ES-I3 (cell line): ENCODE measurements around the gene SS18.

Experiments used
- H3K36me3 ChIP-seq: 2 replicates; pipeline ENCODE4 v1.6.1; 2013; ENCODE audit warnings: mild to moderate bottlenecking, low read length, control low read depth, moderate library complexity; ENCODE audit not compliant: insufficient read depth
- H3K4me1 ChIP-seq: 2 replicates; pipeline ENCODE4 v1.6.1; 2013; ENCODE audit warnings: mild to moderate bottlenecking, control low read depth, low read length; ENCODE audit not compliant: insufficient read depth
- H3K9ac ChIP-seq: 2 replicates; pipeline ENCODE4 v1.6.1; 2013; ENCODE audit warnings: low read depth, mild to moderate bottlenecking, low read length, moderate library complexity
- H3K9me3 ChIP-seq: 2 replicates; pipeline ENCODE4 v1.6.1; 2013; ENCODE audit warnings: mild to moderate bottlenecking, low read length, moderate library complexity; ENCODE audit not compliant: control insufficient read depth, insufficient read depth

The SS18 gene

DNA sequence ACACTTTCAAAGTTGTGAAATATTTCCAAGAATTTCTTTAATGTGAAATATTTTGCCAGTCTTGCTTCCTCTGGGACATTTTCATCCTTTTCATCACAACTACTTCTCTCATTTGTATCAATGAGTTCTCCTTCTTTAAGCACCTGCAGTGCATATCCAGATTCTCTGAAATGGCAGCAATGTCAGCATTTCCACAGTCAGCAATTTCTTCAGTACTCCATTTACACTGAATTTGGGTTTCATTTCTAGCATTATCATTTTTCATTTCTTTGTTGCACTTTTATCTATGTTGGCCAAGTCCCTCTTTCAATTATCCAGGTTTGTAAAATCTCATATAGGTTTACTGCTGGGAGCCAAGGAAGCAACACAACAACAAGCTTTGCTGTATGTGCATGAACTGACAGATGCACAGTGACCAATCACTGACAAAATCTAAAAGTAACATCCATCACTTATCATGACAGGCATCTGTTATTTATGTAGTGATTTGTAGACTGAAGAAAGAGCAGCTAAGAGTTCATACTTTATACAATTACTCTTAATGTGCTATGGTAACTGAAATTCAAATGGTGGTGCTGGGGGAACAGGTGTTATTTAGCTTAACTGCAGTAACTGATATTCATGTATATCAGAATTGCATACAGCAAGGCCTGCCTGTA lies 43.9 kb downstream of the SS18 start:
- Histone ChIP-seq H3K4me1 (no peaks in the 10 kb centered on the region), H3K36me3 (peaks cover 4% of the 10 kb centered on the region; the same call in 1 of the 2 replicates), H3K9ac (no peak overlapping the region), H3K9me3 (no peaks in the 10 kb centered on the region)

DNA sequence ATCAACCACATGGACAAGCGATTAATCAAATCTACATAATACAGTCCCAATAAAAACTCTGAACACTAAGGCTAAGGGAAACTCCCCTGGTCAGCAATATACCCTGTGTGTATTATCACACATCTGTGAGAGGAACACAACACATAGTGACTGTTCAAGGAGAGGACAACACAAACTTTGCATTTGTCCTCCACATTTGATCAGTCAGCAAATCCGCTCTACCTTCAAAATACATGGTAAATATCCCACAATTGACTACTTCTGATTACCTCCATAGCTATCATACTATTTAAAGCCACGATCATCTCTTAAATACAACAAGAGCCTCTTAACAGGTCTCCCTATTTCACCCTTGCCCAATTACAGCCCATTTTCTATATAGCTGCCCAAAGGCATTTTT lies 45.6 kb downstream of the SS18 start:
- Histone ChIP-seq H3K9me3 (no peaks in the 10 kb centered on the region), H3K9ac (no peak overlapping the region), H3K4me1 (no peaks in the 10 kb centered on the region), H3K36me3 (peaks cover 4% of the 10 kb centered on the region; the same call in 1 of the 2 replicates)

DNA sequence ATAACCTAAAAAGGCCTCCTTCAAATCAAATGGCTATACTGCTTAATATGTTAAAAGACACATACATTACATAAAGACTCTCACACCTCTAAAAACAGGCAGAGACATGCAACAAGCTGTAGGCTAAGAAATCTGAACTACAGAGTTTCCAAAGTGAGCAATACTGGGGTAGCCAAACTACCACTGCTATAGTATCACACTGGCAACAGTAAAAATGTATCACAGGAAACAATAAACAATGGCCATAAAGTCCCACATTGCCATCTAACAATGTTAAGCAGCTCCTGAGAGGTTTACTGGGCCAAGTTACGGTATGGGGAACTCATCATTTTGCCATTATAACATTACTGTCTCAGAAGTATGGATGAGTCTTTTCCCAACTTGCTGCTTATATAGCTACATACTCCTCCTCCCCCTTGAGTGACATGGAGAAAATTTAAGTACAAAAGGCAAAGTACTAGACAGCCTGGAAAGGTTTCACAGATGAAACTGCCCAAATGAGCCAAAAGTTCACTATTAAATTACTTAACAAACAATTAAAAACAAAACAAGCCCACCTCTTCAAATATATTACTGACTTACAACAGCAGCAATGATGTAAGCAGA lies 50.3 kb downstream of the SS18 start:
- Histone ChIP-seq H3K36me3 (no peaks in the 10 kb centered on the region), H3K4me1 (peaks cover 18% of the 10 kb centered on the region; the same call in 1 of the 2 replicates), H3K9ac (no peak overlapping the region), H3K9me3 (no peaks in the 10 kb centered on the region)

DNA sequence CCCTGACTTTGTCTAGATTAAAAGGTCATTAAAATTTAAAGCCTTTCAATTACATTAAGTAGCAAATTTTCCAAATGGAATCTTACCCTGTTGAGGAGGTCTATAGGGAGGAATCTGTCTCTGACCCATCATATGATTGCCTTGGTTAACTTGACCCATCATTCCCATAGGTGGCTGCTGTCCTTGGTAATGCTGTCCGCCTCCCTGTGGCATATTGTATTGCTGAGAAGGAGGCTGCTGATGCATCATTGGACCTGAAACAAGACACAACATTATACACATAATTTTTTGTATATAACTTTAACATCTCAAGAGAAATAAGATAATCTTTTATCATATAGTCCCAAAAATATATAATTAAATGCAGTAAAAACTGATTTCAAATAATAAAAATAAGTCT lies 51.2 kb downstream of the SS18 start:
- H3K36me3 ChIP-seq, result 0 out of 2 replicates have a peak, but pooled peaks cover under 1% of the 10 kb centered on the region
- H3K4me1 ChIP-seq, result peaks cover 22% of the 10 kb centered on the region; the same call in 1 of the 2 replicates
- H3K9ac ChIP-seq, result no peak overlapping the region
- no peaks in the 10 kb centered on the region for H3K9me3 ChIP-seq

DNA sequence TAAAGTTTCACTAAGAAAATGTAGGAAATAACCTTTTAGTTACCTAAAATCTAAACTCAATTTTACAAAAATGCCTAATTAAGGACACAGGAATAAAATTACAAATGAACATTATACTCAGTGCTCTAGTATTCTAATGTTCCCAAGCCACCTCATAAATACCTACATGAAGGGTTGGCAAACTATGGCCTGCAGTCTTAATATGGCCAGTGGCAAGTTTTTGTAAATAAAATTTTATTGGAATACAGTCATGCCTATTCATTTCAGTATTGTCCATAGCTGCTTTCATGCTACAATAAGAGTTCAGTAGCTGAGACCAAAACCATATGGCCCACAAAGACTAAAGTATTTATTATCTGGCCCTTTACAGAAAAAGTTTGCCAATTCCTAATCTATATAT lies 53.8 kb downstream of the SS18 start:
- H3K36me3 ChIP-seq, result peaks cover 5% of the 10 kb centered on the region; the same call in 1 of the 2 replicates
- no peaks in the 10 kb centered on the region for H3K9me3 ChIP-seq
- no peak overlapping the region for H3K9ac ChIP-seq
- peaks cover 22% of the 10 kb centered on the region; the same call in 1 of the 2 replicates for H3K4me1 ChIP-seq

DNA sequence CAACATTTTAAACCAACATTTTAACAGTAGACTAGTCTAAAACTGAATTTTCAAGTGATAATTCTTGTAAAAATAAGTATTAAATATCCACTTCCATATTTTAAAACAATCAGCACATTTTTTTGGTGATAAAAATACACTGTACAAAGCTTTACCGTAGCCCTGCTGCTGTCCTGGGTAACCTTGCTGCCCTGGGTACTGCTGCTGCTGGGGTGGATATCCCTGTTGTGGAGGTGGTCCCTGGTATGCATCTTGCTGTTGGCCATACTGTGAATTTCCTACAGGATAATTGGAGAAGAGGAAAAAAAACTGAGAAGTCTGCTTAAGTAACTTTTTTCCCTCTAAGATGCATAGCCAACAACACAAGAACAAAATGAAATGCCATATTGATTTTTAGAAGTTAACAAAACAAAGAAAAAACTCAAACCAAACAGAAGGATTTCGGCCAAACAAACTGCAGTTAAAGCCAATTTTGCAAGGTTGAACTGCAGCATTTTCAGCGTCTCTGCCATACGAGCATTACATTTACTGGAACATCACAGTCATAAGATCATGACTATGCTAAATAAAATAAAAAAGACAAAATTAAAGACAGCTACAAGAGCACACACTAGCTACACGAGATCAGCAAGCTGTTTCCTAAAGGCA lies 55.4 kb downstream of the SS18 start:
- no peaks in the 10 kb centered on the region for H3K9me3 ChIP-seq
- peaks cover 5% of the 10 kb centered on the region; the same call in 1 of the 2 replicates for H3K36me3 ChIP-seq
- no peak overlapping the region for H3K9ac ChIP-seq
- peaks cover 22% of the 10 kb centered on the region; the same call in 1 of the 2 replicates for H3K4me1 ChIP-seq

DNA sequence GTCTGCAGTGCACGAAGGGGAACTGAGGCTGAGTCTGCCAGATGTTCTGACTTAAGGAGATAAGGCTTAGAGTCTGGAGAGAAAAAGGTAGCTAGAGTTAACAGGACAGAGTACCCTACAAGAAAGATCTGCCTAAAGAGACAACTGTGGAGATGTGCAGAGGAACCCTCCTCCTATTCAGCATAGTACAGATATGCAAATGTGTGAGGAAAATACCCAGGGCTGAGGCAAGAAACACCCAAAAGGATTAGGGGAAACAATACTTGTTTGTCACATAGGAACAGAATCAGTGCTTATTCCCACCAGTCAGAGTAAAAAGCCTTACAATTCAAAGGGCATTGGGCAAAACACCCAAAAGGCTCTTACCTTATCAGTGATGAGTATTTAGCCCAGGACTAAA lies 67.8 kb downstream of the SS18 start:
- Histone ChIP-seq H3K4me1 (no peaks in the 10 kb centered on the region), H3K36me3 (0 out of 2 replicates have a peak, but pooled peaks cover 3% of the 10 kb centered on the region), H3K9me3 (no peaks in the 10 kb centered on the region), H3K9ac (no peak overlapping the region)

DNA sequence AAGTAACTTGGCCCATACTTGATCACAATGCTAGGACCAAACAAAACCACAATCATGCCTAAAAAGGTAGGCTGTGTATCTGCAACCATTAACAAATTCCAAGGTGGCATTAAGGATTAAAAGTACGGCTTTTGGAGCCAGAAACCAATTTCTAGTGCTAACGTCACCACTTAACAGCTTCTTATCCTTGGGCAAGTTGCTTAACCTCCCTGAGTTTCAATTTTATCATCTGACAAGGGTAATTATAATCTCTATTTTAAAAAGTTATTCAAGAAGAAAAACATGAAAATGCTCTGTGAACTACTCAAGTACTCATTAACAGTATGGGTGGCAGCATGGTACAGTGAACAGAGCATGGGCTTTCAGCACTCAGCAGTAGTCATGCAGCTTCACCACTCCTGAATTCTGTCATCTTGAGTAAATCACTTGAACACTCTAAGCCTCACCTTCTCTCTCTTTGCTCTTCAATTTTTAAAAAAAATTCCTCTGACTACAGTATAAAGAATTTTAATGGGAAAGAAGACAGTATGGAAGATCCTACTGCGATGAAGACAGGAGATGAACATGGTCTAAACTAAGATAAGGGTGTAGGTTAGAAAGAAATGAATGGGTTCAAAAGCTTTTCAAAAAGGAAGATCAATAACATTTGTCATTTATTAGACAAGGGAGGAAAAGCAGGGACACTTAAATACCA lies 69.2 kb downstream of the SS18 start:
- no peaks in the 10 kb centered on the region for H3K4me1 ChIP-seq
- no peak overlapping the region for H3K9ac ChIP-seq
- no peaks in the 10 kb centered on the region for H3K9me3 ChIP-seq
- 0 out of 2 replicates have a peak, but pooled peaks cover 3% of the 10 kb centered on the region for H3K36me3 ChIP-seq

DNA sequence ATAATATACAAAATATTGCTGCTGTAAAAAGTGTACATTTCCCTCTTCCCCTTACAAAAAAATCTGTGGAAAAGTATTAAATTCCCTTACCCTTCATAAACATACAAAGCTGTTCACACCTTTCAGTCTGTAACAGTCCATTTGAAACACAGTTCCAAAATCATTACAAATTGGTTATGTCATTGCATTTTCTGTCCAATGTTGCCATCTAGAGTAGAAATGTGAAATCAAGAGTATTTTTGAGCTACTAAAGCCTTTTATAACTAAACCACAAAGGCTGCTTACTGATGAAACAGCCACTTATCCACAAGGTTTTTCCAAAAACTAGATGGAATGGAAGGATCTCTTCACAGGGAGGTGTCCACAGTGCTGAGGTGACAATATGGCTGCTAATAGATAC lies 72.5 kb downstream of the SS18 start:
- H3K36me3 ChIP-seq, result peaks cover 5% of the 10 kb centered on the region; the same call in 1 of the 2 replicates
- H3K9me3 ChIP-seq, result no peaks in the 10 kb centered on the region
- no peak overlapping the region for H3K9ac ChIP-seq
- H3K4me1 ChIP-seq, result no peaks in the 10 kb centered on the region

DNA sequence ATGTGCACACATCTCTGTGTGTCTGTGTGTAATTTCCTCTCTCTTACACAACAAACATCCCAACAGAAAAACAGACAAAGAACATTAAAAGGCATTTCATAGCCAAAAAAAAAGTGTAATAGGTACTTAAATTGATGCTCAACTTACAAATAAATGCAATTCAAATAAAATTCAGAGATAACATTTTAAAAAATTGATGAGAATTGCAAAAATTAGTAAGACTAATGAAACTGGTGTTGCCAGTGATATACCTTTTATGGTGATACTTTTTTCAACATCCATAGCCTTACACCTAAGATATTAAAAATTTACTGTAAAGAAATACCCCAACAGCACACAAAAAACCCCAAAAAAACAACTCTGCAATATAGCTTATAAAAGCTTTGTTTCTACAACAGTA lies 76.0 kb downstream of the SS18 start:
- Histone ChIP-seq H3K36me3 (peaks cover 5% of the 10 kb centered on the region; the same call in 1 of the 2 replicates), H3K9me3 (no peaks in the 10 kb centered on the region), H3K9ac (no peak overlapping the region), H3K4me1 (no peaks in the 10 kb centered on the region)

DNA sequence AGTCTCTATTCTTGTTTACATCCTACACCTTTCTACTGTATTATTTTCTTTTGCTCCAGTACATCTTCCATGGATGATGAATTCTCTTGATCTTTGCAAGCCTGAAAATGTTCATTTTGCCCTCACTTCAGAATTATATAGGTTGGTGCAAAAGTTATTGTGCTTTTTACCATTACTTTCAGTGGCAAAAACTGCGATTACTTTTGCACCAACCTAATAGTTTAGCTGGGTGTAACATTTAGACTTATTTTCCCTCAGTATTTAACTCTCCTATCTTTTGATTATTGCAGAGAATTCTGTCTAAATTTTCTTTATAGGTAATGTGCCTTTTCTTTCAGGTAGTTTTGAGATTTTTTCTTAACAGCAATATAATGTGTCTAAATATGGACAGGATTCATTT lies 81.8 kb downstream of the SS18 start:
- Histone ChIP-seq H3K36me3 (peaks cover 2% of the 10 kb centered on the region; the same call in 1 of the 2 replicates), H3K9me3 (no peaks in the 10 kb centered on the region), H3K9ac (no peak overlapping the region), H3K4me1 (no peaks in the 10 kb centered on the region)

DNA sequence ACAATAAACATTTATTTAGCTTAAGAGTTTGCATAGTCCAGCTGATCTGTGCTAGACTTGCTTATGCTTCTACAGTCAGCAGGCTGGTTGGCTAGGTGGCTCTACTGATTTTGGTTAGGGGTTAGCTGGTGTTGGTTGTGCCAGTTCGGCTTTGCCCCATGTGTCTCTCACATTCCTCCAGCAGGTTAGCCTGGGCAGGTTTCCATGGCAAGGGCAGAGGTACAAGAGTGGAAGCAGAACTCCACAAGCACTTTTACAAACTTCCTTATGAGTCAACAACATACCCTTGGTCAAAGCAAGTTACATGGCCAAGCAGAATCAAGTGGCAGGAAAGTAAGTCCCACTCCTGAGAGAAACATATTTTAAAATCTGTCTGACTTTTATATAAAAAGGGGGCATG lies 82.3 kb downstream of the SS18 start:
- H3K36me3 ChIP-seq, result no peaks in the 10 kb centered on the region
- H3K9me3 ChIP-seq, result no peaks in the 10 kb centered on the region
- no peak overlapping the region for H3K9ac ChIP-seq
- H3K4me1 ChIP-seq, result no peaks in the 10 kb centered on the region

DNA sequence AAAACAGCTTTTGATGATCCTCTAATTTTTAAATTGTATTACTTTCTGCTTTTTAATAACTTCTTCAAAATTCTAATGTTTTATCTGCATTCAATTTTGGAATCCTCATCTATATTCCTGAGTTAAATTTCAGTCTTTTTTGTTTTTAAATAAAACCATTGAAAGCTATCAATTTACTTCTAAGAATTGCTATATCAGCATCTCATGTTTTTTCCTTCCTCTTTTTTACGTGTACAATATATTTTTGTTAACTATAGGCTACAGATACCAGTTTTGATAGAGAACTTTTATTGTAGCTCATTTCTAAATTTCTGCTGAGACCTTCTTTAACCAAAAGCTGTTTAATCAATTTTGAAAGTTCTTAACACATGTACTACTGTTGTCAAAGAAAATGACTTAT lies 84.5 kb downstream of the SS18 start:
- Histone ChIP-seq H3K9me3 (no peaks in the 10 kb centered on the region), H3K36me3 (no peaks in the 10 kb centered on the region), H3K9ac (no peak overlapping the region), H3K4me1 (no peaks in the 10 kb centered on the region)

DNA sequence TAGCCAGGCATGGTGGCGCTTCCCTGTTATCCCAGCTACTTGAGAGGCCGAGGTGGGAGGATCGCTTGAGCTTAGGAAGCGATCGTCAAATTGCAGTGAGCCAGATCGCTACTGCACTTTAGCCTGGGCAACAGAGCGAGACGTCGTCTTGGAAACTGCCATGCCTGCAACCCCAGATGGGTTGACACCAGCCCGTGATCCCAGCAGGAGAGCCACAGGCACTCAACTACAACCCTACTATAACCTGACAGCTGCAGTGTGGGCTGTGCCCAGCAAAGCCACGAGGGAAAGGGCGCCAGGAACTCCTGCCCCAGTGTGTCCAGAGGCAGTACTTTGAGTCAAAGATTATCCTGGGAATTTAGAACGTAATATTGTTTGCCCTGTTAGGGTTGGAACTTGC lies 85.6 kb downstream of the SS18 start:
- H3K36me3 ChIP-seq, result no peaks in the 10 kb centered on the region
- H3K9me3 ChIP-seq, result no peaks in the 10 kb centered on the region
- H3K9ac ChIP-seq, result no peak overlapping the region
- H3K4me1 ChIP-seq, result no peaks in the 10 kb centered on the region
